GM18519 (cell line): Measurements from ENCODE around the gene EIF6.

Source experiments
- ATAC-seq: cut with Tn5 transposase; IDR thresholded peaks from one replicate; pipeline ENCODE4 v1.9.1; 2021; ENCODE audit warnings: mild to moderate bottlenecking, moderate library complexity; ENCODE audit not compliant: unreplicated experiment, low FRiP score

EIF6 gene

DNA sequence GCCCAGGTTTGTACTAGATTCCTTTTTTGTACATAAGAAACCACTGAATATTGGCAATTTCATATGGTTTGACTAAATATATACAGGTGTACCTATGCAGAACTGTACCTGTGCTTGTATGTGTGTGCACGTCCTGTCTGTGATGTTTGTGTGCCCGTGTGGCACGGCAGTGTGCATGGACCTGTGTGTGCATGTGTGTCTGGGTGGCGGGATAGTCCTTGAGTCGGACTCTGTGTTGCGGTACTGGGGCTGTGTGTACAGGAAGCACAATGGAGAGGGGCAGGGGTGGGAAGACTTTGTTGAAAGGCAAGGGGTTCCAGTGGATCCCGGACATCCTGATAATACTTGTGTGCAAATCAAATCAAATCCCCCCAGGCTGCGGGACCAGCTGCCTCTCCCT, 11.1 kb upstream of the EIF6 start:
- no peak for ATAC-seq

DNA sequence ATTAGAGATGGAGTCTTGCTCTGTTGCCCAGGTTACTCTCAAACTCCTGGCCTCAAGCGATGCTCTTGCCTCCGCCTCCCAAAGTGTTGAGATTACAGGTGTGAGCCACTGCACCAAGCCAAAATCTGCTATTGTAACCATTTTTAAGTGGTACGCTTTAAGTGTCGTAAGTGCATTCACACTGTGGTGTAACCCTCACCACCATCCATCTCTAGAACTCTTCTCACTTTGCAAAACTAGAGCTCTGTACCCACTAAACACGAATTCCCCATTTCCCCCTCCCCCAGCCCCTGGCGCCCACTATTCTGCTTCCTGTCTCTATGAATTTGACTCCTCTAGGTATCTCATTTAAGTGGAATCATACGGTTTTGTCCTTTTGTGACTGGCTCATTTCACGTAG, 10.5 kb upstream of the EIF6 start:
- ATAC-seq, result no peak

DNA sequence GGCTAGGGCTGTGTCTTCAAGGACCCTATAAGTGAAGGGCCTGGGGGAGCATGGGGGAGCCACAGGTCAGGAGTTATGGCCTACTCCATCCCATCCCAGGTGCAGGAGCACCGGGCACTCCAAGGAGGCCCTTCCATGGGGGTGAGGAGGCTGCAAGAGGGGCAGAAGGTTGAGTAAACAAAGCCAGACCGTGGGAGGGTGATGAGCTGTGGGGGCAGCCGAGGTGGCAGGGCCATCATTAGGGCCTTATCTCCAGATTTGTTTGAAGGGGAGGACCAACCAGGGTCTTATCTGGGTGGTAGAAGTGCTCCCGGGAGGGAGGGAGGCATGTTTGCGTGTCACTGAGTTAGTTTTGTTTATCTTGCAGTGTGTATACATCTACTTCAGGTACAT, 9.7 kb upstream of the EIF6 start:
- no peak for ATAC-seq

DNA sequence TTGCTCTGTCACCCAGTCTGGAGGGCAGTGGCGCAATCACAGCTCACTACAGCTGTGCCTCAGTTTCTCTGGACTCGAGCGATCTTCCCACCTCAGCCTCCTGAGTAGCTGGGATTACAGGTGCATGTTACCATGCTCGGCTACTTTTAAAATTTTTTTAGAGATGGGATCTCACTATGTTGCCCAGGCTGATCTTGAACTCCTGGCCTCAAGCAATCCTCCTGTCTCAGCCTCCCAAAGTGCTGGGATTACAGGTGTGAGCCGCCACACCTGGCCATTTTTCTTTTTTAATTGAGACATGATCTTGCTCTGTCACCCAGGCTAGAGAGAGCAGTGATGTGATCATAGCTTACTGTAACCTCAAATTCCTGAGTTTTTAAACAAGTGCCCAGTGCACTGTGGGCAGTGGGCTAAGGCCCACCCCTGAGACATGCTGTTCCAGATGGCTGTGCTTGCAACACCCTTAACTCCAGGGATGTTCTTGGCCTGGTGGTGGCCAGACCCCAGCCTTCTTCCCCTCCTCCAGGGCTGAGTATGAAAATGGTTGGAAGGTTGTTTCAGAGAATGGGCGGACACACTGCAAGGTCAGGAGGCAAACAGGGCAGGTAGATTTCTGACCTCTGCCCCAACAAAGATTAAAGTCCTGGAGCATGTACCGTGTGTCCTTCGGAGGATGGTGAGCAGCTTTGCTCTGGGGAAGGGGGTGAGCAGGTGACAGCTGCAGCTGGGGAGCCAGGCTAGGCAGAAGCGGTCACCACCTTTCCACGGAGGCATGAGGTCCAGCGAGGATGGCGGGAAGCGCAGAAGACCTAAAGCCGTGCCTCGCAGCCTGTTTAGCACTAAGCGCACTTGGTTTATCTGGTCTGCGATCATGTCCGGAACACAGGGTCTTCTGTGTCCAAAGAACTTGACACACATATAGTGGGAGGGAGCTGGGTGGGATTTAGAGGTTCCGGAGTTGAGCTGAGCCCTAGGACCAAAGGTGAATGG, 9.0 kb upstream of the EIF6 start:
- no peak for ATAC-seq

DNA sequence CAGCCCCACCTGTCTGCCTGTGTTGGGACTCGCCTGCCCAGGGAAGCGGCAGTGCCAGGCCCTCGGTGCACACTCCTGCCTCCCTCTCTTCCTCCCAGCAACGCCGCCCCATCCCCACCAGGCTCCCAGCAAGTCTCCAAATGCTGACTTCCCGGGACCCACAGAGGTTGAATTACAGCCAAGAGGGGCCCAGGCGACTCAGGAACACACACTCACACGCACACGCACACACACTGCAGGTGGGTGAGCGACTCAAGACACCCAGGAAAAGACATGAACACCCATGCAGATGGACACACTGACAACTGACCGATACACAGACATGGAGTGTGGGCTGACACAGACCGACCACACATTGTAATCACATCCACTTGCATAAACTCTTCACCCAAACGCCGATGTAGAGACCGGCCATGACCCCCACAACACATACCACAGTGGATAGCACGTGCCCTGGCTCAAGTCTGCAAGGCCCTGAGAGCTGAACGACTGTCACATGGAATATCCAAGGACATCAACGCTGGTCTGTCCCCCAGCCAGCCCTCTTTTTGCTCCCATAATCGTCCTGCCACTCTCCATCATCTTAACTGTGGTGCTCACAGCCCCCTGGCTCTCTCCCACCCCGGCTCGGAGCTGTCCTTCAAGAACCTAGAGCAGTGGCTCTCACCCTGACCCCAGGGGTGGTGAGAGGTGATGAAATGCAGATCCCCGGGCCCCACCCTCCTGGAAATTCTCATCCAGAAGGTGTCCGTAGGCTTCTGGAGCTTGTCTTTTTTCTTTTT, 8.1 kb upstream of the EIF6 start:
- ATAC-seq, result no peak

DNA sequence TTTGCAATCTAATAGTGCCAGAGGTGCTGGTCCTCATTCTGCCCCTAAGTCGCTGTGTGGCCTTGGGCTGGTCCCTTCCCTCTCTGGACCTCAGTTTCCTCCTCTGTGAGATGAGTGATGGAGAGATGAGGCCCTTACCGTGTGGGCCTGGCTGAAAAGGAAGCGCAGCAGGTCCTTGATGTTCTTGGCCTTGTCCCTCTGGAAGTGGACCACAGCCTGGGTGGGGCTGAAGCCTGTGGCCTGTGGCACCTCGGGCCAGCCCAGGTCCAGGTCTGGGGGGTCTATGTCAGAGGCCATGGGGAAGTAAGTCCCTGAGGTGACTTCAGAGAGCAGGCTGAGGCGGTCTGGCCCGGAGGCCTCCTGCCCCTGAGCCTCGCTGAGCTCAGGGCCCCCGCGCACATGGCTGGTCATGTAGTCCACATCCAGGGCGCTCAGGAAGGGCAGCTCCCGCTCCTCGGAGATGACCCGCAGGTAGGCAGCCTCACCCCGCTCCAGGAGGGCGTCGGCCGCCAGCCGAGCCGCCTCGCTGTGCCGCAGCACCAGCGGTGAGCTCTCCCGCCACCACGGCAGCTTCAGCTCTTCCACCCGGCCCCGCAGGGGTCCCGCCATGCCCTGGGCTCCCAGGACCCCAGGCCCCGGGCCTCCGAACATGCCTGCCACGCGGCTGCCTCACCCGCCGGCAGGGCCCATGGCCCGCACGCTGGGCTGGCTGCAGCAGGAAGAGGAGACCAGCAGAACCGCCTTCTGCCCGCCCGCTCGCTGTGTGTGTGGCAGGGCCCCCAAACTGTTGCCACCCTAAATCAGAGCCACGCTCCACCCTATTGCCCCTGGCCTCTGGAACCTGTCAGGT, 7.3 kb upstream of the EIF6 start, which contains the start of gene FAM83C:
Gene FAM83C, minus strand, starts transcription at position 772 of the 850 bp plus-strand sequence. Its CDS starts 121 bp downstream, at position 651.
- ATAC-seq, result no peak

DNA sequence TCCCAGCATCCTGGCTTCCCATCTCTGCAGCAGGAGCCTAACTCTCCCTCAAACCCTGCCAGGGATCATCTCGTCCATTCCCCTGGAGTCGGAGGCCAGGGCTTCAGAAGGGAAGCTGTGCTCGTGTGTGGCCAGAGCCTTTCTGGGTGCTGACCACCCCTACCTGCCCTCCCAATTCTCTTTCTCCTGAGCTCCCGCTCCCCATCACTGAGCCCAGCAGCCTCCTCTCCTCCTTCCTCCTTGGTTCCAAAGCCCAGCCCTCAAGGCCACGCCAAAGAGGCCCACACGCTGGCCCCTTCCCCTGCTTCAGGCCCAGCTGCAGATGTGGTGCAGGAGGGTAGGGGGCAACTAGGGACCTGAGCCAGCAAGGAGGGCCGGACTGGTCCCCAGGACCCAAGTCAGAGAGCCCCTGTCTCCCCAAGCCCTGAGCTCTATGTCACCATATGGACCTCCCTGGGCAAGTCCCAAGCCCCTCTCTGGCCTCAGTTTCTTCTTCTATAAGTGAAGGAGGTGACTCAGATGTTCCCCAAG, 6.4 kb upstream of the EIF6 start:
- no peak for ATAC-seq

DNA sequence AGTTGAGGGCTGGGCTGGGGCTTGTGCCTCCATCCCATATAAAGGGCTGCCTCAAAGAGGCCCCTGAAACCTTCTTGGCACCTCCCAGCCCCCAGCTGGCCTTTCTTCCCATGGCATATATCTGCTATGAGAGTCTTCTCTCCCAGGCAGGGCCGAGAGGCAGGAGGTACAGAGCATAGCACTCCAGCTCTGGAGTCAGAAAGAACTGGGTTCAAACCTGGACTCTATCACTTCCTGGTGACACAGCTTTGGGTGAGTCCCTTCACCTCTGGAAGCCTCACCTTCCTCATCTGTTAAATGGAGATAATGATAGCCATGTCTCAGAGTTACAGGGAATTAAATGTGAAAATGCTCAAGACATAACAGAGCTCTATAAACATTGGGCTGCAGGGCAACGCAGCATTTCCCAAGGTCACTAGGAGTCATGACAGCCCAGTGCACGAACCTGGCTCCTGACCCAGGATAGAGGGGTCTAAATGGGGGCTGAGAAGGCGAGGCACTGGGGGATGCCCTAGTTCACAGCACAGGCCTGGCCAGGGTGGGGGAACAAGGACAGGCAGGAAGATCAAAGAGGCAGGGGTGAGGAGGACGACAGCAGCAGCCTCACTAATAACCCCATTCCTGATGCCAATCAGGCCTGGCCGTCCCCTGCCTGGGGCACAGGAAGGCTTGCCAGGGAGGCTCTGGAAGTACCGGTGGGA, 5.8 kb upstream of the EIF6 start:
- no peak for ATAC-seq

DNA sequence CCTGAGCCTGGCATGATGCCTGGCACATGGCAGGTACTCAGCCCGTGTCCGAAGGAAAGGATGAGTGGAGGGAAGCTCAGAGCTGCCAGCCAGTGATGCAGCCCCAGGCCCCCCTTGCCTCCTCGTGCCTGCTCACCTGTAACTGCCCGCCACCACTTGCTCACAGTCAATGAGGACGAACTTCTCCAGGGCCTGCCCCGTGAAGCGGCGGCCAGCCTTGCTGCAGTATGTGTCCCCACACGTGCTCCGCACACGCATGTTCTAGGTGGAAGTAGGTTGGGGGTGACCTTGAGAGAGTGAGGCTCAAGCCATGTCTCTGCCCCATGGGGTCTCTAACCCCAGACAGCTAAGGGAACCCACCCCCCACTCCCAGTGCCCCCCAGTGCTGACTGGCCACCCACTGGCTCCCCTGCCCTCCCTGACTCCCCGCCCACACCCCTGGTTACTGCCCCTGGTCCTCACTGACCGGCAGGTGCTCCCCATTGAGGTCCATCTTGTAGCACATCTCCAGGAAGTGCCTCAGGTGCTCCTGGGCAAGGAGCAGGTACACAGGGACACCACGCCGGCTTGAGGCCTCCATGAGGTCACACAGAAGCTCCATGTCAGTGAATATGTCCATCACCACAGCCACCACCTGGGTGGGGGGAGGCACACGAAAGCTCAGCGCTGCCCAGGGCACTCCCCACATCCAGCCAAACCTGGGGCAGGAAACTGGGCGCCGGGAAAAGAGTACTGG, 3.9 kb upstream of the EIF6 start:
- ATAC-seq, result no peak

DNA sequence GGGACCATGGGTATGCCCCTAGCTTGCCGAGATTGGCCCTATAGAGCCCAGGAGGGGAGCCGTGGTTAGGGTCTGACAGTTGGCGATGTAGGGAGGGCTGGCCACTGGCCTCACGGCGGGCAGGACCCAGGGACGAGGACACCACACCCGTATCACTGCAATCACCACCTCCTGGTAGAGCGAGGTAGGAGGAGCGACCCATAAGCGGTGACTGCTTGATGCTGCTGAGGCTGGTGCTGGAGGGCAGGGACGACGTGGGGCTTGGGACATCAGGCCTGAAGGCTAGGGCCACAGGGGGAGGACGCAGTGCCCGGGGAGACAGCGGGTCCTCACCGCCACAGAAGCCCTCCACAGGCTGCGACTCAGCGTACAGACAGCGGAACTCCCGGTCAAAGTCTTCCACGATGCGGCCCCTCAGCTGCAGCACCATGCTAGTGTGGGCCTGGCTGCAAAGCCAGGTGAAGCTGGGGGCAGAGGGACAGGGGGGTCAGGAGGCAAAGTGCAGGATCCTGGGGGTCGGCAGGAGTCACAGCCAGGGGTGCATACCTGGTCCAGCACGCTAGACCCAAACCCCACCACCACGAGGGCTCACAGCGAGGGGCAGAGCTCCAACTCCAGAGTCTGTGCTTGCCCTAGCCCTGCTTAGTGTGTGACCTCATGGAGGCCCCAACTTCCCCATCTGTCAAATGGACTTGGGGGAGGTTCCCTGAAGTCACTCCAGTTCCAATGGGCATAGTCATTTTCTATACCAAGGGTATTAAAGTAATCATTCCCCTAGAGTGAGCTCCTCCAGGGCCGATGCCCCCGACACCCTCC, 3.1 kb upstream of the EIF6 start:
- no peak for ATAC-seq

DNA sequence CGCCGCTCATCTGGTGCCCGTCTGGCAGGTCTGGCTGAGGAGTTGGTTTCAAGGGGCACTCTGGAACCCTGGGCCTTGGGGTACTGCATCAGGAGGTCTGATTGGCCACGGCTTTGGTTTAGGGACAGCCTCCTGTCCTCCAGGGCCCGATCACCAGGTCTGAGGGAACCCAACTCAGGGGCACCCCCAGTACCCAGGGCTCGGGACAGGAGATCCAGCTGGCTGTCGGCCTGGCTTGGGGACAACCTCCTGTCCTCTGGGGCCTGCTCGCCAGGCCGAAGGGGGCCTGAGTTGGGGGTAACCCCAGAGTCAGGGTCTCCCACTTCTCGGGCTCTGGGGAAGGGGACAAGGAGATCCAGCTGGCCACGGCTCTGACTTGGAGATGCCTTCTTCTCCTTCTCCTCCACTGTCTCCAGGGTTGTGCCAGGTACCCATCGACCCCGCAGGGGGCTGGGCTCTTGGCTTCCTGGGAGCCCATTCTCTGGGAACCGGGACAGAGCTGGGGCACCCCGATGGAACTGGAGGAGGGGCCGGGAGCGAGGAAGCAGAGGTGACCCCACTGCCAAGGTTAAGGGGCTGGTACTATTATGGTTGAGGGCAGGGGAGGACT, 2.4 kb upstream of the EIF6 start:
- no peak for ATAC-seq

DNA sequence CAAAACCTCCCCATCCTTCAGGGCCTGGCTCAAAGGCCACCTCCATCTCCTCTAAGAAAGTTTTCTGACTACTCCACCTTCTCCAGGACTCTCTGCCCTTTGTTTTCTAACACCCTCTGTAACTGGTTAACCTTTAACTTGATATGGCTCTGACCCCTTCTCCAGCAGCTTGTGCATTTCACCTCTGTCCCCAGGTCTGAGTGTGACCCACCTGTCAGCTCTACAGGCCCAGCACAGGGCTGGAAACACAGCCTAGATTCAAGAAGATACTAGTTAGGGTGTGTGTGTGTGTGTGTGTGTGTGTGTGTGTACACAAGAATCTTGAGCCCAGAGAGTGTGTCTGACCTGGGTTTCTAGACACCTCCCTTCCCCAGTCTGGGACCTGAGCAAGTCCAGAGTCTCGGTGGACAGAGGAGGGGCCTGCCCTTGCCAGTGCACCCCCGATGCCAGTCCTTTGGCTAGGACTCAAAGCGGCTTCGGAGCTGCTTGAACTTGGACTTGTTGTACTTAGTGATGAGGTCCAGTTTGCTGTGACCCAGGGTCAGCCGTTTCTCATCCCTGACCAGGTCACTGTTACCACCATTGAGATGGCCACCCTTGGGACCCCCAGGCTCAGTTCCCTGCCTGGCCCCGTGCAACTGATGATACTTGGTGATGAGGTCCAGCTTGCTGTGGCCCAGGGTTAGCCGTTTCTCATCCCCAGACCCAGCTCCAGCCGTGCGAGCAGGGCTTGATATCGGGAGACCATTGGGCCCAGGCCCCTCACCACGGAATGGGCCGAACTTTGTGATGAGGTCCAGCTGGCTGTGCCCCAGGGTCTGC, 1.7 kb upstream of the EIF6 start:
- no peak for ATAC-seq

DNA sequence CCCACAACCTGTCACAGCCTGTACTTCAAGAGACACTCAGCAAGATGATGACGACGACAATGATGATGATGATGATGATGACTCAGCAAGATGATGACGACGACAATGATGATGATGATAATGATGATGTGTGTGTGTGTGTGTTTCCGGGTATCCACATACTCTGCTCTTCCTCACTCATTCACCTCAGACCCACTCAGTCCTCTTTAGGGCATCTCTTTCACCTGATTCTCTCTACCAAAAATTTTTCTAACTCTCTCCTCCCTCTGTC, 1.2 kb upstream of the EIF6 start:
- no peak for ATAC-seq

DNA sequence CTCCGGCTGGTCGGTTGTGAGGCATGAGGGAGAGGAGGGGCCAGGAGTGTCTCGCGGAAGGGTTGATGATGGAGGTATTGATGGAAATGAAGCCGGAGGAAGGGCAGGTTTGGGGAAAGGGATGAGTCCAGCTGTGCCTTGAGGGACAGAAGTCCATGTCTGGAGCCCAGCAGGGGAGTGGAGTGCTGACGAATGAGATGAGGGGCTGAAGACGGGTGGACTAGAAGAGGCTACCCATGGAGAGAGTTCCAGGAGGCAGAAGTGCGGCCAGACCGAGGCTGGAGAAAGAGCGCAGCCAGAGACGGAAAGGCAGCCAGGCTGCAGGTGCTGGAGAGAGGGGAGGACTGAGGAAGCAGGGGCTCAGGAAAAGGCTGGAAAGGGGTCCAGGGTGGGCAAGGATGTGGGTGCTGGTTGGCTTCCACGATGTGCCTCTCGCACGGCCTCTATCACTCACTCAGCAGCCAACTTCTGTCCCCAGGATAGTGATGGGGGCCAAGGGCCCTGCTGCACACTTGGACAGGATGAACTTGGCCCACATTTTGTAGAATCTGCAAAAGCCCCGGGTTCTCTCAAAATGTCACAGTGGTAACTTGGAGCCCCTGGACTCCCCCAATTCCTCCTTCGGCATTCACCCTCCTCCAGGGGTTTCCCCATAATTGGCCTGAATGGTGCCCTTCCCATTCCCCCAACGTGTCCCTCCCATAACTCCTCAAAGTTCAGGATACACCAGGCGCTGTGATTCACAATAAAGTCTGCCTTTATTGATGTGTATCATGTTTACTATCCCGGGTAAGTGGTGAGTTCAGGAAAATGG, 627 bp upstream of the EIF6 start:
- no peak for ATAC-seq

DNA sequence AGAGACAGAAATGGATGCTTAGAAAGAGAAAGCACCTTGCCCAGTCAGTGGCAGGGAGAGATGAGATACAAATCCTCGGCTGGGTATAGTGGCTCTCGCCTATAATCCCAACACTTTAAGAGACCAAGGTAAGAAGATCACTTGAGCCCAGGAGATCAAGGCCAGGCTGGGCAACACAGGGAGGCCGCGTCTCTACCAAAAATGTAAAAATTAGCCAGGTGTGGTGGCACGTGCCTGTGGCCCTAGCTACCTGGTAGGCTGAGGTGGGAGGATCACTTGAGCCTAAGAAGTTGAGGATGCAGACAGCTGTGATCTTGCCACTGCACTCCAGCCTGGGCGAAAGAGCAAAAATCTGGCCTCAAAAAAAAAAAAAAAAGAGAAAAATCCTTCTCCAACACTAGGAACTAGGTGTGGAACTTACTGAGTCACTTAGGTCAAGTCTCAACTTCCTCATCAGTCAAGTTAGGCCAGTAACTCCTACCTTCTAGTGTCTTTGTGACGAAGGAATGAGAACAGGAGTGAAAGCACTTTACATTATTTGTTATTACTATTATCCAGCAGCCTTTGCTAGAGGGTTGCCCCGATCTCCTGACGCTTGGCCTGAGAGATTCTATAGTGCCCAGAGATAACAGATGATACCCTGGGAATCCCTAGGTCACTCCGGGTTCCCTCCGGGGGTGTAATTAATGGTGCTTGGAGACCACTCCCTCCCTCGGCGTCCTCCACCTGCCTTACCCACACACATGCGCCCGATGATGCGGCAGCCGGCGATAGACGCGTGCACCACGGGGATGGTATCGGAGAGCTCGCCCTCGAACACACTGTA, 918 bp downstream of the EIF6 start:
- no peak for ATAC-seq
